ENCODE results near the gene WWOX. TPM values are rescaled to one million over a fixed set of nuclear protein-coding genes. Genes with fewer than 3 reads are reported as not detected.

Gene WWOX
- total RNA-seq, 6 experiments from 2014 or later, result 13.0 to 24.3 (median 16.5) TPM

- Histone ChIP-seq H3K4me3 (no peak overlapping the region), H3K36me3 (no peaks in the 10 kb centered on the region), H3K27ac (no peak overlapping the region), H3K9me3 (no peaks in the 10 kb centered on the region), H3K4me1 (no peaks in the 10 kb centered on the region), H3K27me3 (no peaks in the 10 kb centered on the region)
- TF ChIP-seq CTCF (IDR thresholded peaks at IDR 0.05), result no peak
- TF ChIP-seq POLR2A (IDR thresholded peaks at IDR 0.05), result no peak
- DNase-seq (peak; percentile 21 to 58 (median 49)), ATAC-seq (peak; percentile 72 to 93 (median 80))
- WGBS (ENCODE audit: insufficient coverage, low coverage, low lambda C conversion rate, missing lambda C conversion rate), result 59% methylated on average over 7 of the region's 7 CpGs
- intact Hi-C loops (cut with DNase I), result no loop called here
Observed at GRCh38 chr16:78844682-78845081, 745.2 kb downstream of the WWOX start.

GRCh38 chr16:78851266-78851665, 751.8 kb downstream of the WWOX start:
- H3K36me3 ChIP-seq, result no peaks in the 10 kb centered on the region
- DNase-seq, result no peak
- H3K27ac ChIP-seq, result no peak overlapping the region
- no peak overlapping the region for H3K4me3 ChIP-seq
- no peaks in the 10 kb centered on the region for H3K4me1 ChIP-seq
- no peaks in the 10 kb centered on the region for H3K9me3 ChIP-seq
- no peak for ATAC-seq
- intact Hi-C loops (cut with DNase I), result no loop called here
- TF ChIP-seq CTCF (IDR thresholded peaks at IDR 0.05) (no peak), POLR2A (IDR thresholded peaks at IDR 0.05) (no peak)
- no peaks in the 10 kb centered on the region for H3K27me3 ChIP-seq
- WGBS (ENCODE audit: insufficient coverage, low coverage, low lambda C conversion rate, missing lambda C conversion rate), result 42% methylated on average over 3 of the region's 3 CpGs

GRCh38 chr16:78852081-78852635, 752.7 kb downstream of the WWOX start:
- Histone ChIP-seq H3K27ac (no peak overlapping the region), H3K4me1 (no peaks in the 10 kb centered on the region), H3K9me3 (no peaks in the 10 kb centered on the region), H3K4me3 (no peak overlapping the region), H3K27me3 (no peaks in the 10 kb centered on the region), H3K36me3 (no peaks in the 10 kb centered on the region)
- intact Hi-C loops (cut with DNase I), result no loop called here
- 96% methylated on average over 4 of the region's 4 CpGs for WGBS (ENCODE audit: insufficient coverage, low coverage, low lambda C conversion rate, missing lambda C conversion rate)
- DNase-seq (no peak), ATAC-seq (no peak)
- TF ChIP-seq POLR2A (IDR thresholded peaks at IDR 0.05) (no peak), CTCF (IDR thresholded peaks at IDR 0.05) (no peak)

GRCh38 chr16:78862022-78862421, 762.6 kb downstream of the WWOX start:
- ATAC-seq (no peak), DNase-seq (no peak)
- intact Hi-C loops (cut with DNase I), result no loop called here
- Histone ChIP-seq H3K9me3 (no peaks in the 10 kb centered on the region), H3K27me3 (no peaks in the 10 kb centered on the region), H3K36me3 (no peaks in the 10 kb centered on the region), H3K4me1 (no peaks in the 10 kb centered on the region), H3K4me3 (no peak overlapping the region), H3K27ac (no peak overlapping the region)
- 76% methylated on average over 2 of the region's 2 CpGs for WGBS (ENCODE audit: insufficient coverage, low coverage, low lambda C conversion rate, missing lambda C conversion rate)
- TF ChIP-seq POLR2A (IDR thresholded peaks at IDR 0.05) (no peak), CTCF (IDR thresholded peaks at IDR 0.05) (no peak)

- no peak for TF ChIP-seq CTCF (IDR thresholded peaks at IDR 0.05)
- TF ChIP-seq POLR2A (IDR thresholded peaks at IDR 0.05), result no peak
- Histone ChIP-seq H3K27me3 (no peaks in the 10 kb centered on the region), H3K4me1 (no peaks in the 10 kb centered on the region), H3K27ac (no peak overlapping the region), H3K9me3 (no peaks in the 10 kb centered on the region), H3K4me3 (no peak overlapping the region), H3K36me3 (no peaks in the 10 kb centered on the region)
- intact Hi-C loops (cut with DNase I), result no loop called here
- WGBS (ENCODE audit: insufficient coverage, low coverage, low lambda C conversion rate, missing lambda C conversion rate), result 69% methylated on average over 6 of the region's 6 CpGs
- no peak for ATAC-seq
- DNase-seq, result no peak
Observed at GRCh38 chr16:78866521-78866920, 767.1 kb downstream of the WWOX start.

Data from right lobe of liver (tissue), 6 donors.